Measurements from ENCODE around the gene SCAMP5. TPM values are rescaled to one million over a fixed set of nuclear protein-coding genes. Genes with fewer than 3 reads are reported as not detected.
A peak's percentile ranks its signal among the peaks of the same experiment; 100 is the strongest.

The SCAMP5 gene
- total and polyA plus RNA-seq, 2 donors = 2.3 to 8.4 TPM

DNA sequence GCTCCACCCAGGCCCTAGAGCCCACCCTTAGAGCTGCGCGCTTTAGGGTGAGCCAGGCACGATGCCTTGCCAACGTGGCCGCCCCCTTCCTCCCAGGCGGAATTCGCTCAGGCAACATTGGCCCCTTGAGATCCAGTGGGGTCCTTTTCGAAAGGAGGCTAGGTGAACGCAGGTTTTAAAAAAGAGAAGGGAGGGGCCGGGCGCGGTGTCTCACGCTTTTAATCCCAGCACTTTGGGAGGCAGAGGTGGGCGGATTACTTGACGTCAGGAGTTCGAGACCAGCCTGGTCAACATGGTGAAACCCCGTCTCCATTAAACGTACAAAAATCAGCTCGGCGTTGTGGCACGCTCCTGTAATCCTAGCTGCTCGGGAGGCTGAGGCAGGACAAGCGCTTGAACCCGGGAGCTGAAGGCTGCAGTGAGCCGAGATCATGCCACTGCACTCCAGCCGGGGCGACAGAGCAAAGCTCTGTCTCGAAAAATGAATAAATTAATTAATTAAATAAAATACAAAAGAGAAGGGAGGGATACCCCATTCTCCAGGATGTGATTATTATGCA lies 37.8 kb upstream of the SCAMP5 start:
- no peaks in the 10 kb centered on the region for H3K36me3 ChIP-seq (ENCODE audit: control insufficient read depth in 2 of 2, insufficient read depth in 2 of 2, low read length in 1 of 2)
- DNase-seq (ENCODE audit: low read depth in 6 of 9, low spot score in 9 of 9) = no peak
- H3K4me1 ChIP-seq (ENCODE audit: control insufficient read depth in 2 of 2, insufficient read depth in 2 of 2, low read length in 2 of 2) = peaks cover 13 to 39% of the 10 kb centered on the region in 2 donors
- peaks cover 0 to 1% of the 10 kb centered on the region in 2 donors for H3K9me3 ChIP-seq (ENCODE audit: control insufficient read depth in 2 of 2, insufficient read depth in 1 of 2, low read length in 1 of 2)
- H3K27me3 ChIP-seq (ENCODE audit: control insufficient read depth in 2 of 2, insufficient read depth in 1 of 2, low read length in 1 of 2) = peaks cover 46 to 76% of the 10 kb centered on the region in 2 donors
- peak overlapping the region; percentile 40 to 66 for H3K4me3 ChIP-seq (ENCODE audit: low read length in 2 of 2)
- peak overlapping the region in 1 of 2 donors; percentile 38 for H3K27ac ChIP-seq (ENCODE audit: low read depth in 1 of 2, low read length in 1 of 2)
- 7% methylated on average over 28 of the region's 28 CpGs for WGBS

- Histone ChIP-seq H3K27me3 (ENCODE audit: control insufficient read depth in 2 of 2, insufficient read depth in 1 of 2, low read length in 1 of 2) (peaks cover 46 to 84% of the 10 kb centered on the region in 2 donors), H3K9me3 (ENCODE audit: control insufficient read depth in 2 of 2, insufficient read depth in 1 of 2, low read length in 1 of 2) (peaks cover 0 to 1% of the 10 kb centered on the region in 2 donors), H3K36me3 (ENCODE audit: control insufficient read depth in 2 of 2, insufficient read depth in 2 of 2, low read length in 1 of 2) (no peaks in the 10 kb centered on the region), H3K27ac (ENCODE audit: low read depth in 1 of 2, low read length in 1 of 2) (no peak overlapping the region), H3K4me3 (ENCODE audit: low read length in 2 of 2) (no peak overlapping the region), H3K4me1 (ENCODE audit: control insufficient read depth in 2 of 2, insufficient read depth in 2 of 2, low read length in 2 of 2) (peaks cover 13 to 39% of the 10 kb centered on the region in 2 donors)
- WGBS = 7% methylated on average over 28 of the region's 28 CpGs
- no peak for DNase-seq (ENCODE audit: low read depth in 6 of 9, low spot score in 9 of 9)
These were observed 36.9 kb upstream of the SCAMP5 start for GRCh38 chr15:74958320-74958907.

GRCh38 chr15:74958908-74959585 lies 36.3 kb upstream of the SCAMP5 start:
- peaks cover 13 to 39% of the 10 kb centered on the region in 2 donors for H3K4me1 ChIP-seq (ENCODE audit: control insufficient read depth in 2 of 2, insufficient read depth in 2 of 2, low read length in 2 of 2)

GRCh38 chr15:74959586-74959939 lies 35.8 kb upstream of the SCAMP5 start:
- Histone ChIP-seq H3K27ac (ENCODE audit: low read depth in 1 of 2, low read length in 1 of 2) (no peak overlapping the region), H3K36me3 (ENCODE audit: control insufficient read depth in 2 of 2, insufficient read depth in 2 of 2, low read length in 1 of 2) (no peaks in the 10 kb centered on the region), H3K9me3 (ENCODE audit: control insufficient read depth in 2 of 2, insufficient read depth in 1 of 2, low read length in 1 of 2) (peaks cover 0 to 1% of the 10 kb centered on the region in 2 donors), H3K4me1 (ENCODE audit: control insufficient read depth in 2 of 2, insufficient read depth in 2 of 2, low read length in 2 of 2) (peaks cover 13 to 37% of the 10 kb centered on the region in 2 donors), H3K27me3 (ENCODE audit: control insufficient read depth in 2 of 2, insufficient read depth in 1 of 2, low read length in 1 of 2) (peaks cover 46 to 85% of the 10 kb centered on the region in 2 donors), H3K4me3 (ENCODE audit: low read length in 2 of 2) (no peak overlapping the region)
- no peak for DNase-seq (ENCODE audit: low read depth in 6 of 9, low spot score in 9 of 9)
- 18% methylated on average over 8 of the region's 8 CpGs for WGBS

More at GRCh38 chr15:74958908-74959585, 36.3 kb upstream of the SCAMP5 start:
- H3K9me3 ChIP-seq (ENCODE audit: control insufficient read depth in 2 of 2, insufficient read depth in 1 of 2, low read length in 1 of 2) = peaks cover 0 to 1% of the 10 kb centered on the region in 2 donors
- no peaks in the 10 kb centered on the region for H3K36me3 ChIP-seq (ENCODE audit: control insufficient read depth in 2 of 2, insufficient read depth in 2 of 2, low read length in 1 of 2)
- H3K27ac ChIP-seq (ENCODE audit: low read depth in 1 of 2, low read length in 1 of 2) = no peak overlapping the region
- 5% methylated on average over 47 of the region's 47 CpGs for WGBS
- peaks cover 46 to 85% of the 10 kb centered on the region in 2 donors for H3K27me3 ChIP-seq (ENCODE audit: control insufficient read depth in 2 of 2, insufficient read depth in 1 of 2, low read length in 1 of 2)
- peak overlapping the region in 1 of 2 donors; percentile 12 for H3K4me3 ChIP-seq (ENCODE audit: low read length in 2 of 2)
- DNase-seq (ENCODE audit: low read depth in 6 of 9, low spot score in 9 of 9) = no peak

- H3K36me3 ChIP-seq (ENCODE audit: control insufficient read depth in 2 of 2, insufficient read depth in 2 of 2, low read length in 1 of 2) = no peaks in the 10 kb centered on the region
- DNase-seq (ENCODE audit: low read depth in 6 of 9, low spot score in 9 of 9) = no peak
- H3K4me3 ChIP-seq (ENCODE audit: low read length in 2 of 2) = no peak overlapping the region
- H3K4me1 ChIP-seq (ENCODE audit: control insufficient read depth in 2 of 2, insufficient read depth in 2 of 2, low read length in 2 of 2) = peaks cover 13 to 31% of the 10 kb centered on the region in 2 donors
- no peak overlapping the region for H3K27ac ChIP-seq (ENCODE audit: low read depth in 1 of 2, low read length in 1 of 2)
- peaks cover 46 to 80% of the 10 kb centered on the region in 2 donors for H3K27me3 ChIP-seq (ENCODE audit: control insufficient read depth in 2 of 2, insufficient read depth in 1 of 2, low read length in 1 of 2)
- 97% methylated on average over 1 of the region's 1 CpG for WGBS
- H3K9me3 ChIP-seq (ENCODE audit: control insufficient read depth in 2 of 2, insufficient read depth in 1 of 2, low read length in 1 of 2) = peaks cover 0 to 1% of the 10 kb centered on the region in 2 donors
These were observed 35.1 kb upstream of the SCAMP5 start for GRCh38 chr15:74960286-74960685.

DNA sequence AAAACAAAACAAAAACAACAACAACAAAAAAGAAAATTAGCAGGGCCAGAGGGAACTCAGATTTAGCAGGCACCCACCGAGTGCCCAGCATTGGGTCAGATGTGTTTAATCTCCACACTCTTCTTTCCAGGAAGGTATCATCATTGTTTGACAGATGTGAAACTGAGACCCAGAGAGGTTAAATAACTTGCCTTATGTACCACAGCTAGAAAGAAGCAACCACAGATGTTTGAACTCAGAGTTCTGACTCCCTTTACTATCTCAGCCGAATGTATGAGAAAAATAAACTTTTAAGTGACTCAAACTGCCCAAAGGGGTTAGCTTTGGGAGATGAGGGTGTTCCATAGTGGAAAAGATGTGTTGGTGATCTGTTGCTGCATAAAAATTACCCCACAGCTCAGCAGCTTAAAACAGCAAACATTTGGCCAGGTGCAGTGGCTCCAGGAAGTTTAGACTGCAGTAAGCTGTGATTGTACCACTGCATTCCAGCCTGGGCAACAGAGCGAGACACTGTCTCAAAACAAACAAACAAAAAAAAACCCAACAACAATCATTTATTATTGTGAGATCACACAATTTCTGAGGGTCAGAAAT lies 34.3 kb upstream of the SCAMP5 start:
- peaks cover 43 to 72% of the 10 kb centered on the region in 2 donors for H3K27me3 ChIP-seq (ENCODE audit: control insufficient read depth in 2 of 2, insufficient read depth in 1 of 2, low read length in 1 of 2)
- no peak overlapping the region for H3K27ac ChIP-seq (ENCODE audit: low read depth in 1 of 2, low read length in 1 of 2)
- 72% methylated on average over 3 of the region's 3 CpGs for WGBS
- DNase-seq (ENCODE audit: low read depth in 6 of 9, low spot score in 9 of 9) = no peak
- no peaks in the 10 kb centered on the region for H3K36me3 ChIP-seq (ENCODE audit: control insufficient read depth in 2 of 2, insufficient read depth in 2 of 2, low read length in 1 of 2)
- no peak overlapping the region for H3K4me3 ChIP-seq (ENCODE audit: low read length in 2 of 2)
- H3K4me1 ChIP-seq (ENCODE audit: control insufficient read depth in 2 of 2, insufficient read depth in 2 of 2, low read length in 2 of 2) = peaks cover 11 to 23% of the 10 kb centered on the region in 2 donors
- H3K9me3 ChIP-seq (ENCODE audit: control insufficient read depth in 2 of 2, insufficient read depth in 1 of 2, low read length in 1 of 2) = no peaks in the 10 kb centered on the region

DNA sequence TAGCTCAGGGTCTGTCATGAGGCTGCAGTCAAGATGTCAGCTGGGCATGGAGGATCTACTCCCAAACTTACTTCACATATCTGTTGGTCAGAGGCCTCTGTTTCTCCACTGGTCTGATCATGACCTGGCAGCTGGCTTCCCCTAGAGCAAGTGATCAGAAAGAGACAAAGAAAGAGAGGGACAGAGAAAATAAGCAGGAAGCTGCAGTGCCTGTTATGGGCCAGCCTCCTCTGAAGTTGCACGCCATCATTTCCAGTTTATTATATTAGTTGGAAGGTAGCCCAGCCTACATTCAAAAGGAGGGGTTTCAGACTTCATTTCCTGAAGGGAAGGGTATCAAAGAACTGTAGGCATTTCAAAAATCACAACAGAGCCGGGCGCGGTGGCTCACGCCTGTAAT lies 33.7 kb upstream of the SCAMP5 start:
- no peak for DNase-seq (ENCODE audit: low read depth in 6 of 9, low spot score in 9 of 9)
- Histone ChIP-seq H3K4me3 (ENCODE audit: low read length in 2 of 2) (no peak overlapping the region), H3K4me1 (ENCODE audit: control insufficient read depth in 2 of 2, insufficient read depth in 2 of 2, low read length in 2 of 2) (peaks cover 6 to 22% of the 10 kb centered on the region in 2 donors), H3K27me3 (ENCODE audit: control insufficient read depth in 2 of 2, insufficient read depth in 1 of 2, low read length in 1 of 2) (peaks cover 39 to 68% of the 10 kb centered on the region in 2 donors), H3K27ac (ENCODE audit: low read depth in 1 of 2, low read length in 1 of 2) (no peak overlapping the region), H3K9me3 (ENCODE audit: control insufficient read depth in 2 of 2, insufficient read depth in 1 of 2, low read length in 1 of 2) (no peaks in the 10 kb centered on the region), H3K36me3 (ENCODE audit: control insufficient read depth in 2 of 2, insufficient read depth in 2 of 2, low read length in 1 of 2) (no peaks in the 10 kb centered on the region)
- WGBS = 93% methylated on average over 5 of the region's 5 CpGs

DNA sequence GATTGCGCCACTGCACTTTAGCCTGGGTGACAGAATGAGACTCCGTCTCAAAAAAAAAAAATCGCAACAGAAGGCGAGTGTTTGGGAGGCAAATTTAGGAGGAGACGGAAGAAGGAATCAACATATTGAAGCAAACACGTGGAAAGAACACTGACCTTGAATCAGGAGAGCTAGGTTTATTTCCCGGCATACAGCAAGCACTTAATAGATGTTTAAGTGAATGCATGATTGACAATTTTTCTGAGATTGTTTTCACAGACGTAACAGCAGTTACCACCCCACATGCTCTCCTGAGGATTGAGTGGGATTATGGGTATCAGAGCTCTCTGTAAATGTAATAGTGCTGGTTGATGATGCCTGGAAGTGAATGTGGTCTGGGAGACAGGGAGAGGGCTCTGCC lies 33.1 kb upstream of the SCAMP5 start:
- no peaks in the 10 kb centered on the region for H3K9me3 ChIP-seq (ENCODE audit: control insufficient read depth in 2 of 2, insufficient read depth in 1 of 2, low read length in 1 of 2)
- peaks cover 35 to 62% of the 10 kb centered on the region in 2 donors for H3K27me3 ChIP-seq (ENCODE audit: control insufficient read depth in 2 of 2, insufficient read depth in 1 of 2, low read length in 1 of 2)
- DNase-seq (ENCODE audit: low read depth in 6 of 9, low spot score in 9 of 9) = no peak
- H3K36me3 ChIP-seq (ENCODE audit: control insufficient read depth in 2 of 2, insufficient read depth in 2 of 2, low read length in 1 of 2) = no peaks in the 10 kb centered on the region
- H3K4me1 ChIP-seq (ENCODE audit: control insufficient read depth in 2 of 2, insufficient read depth in 2 of 2, low read length in 2 of 2) = peaks cover 3 to 17% of the 10 kb centered on the region in 2 donors
- no peak overlapping the region for H3K4me3 ChIP-seq (ENCODE audit: low read length in 2 of 2)
- WGBS = 97% methylated on average over 8 of the region's 8 CpGs
- H3K27ac ChIP-seq (ENCODE audit: low read depth in 1 of 2, low read length in 1 of 2) = no peak overlapping the region

DNA sequence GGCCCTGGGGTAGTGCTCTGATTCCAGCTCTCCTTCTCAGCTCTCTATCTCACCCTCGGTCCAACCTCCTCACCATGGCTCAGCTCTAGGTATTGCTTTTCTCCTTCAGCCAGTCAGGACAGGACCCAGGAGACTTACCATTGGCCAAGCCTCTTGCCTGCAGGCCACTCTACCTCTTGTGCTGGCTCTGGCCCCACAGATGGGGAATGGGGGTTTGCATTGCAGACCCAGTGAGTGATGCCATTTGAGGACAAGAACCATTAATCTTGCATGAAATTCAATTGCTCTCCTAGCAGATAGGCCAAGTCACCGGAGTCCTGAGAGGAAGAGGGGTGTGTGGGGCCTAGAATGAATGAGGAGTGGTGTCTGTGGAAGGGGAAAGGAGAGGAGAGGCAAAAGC lies 32.7 kb upstream of the SCAMP5 start:
- peaks cover 30 to 57% of the 10 kb centered on the region in 2 donors for H3K27me3 ChIP-seq (ENCODE audit: control insufficient read depth in 2 of 2, insufficient read depth in 1 of 2, low read length in 1 of 2)
- no peak overlapping the region for H3K27ac ChIP-seq (ENCODE audit: low read depth in 1 of 2, low read length in 1 of 2)
- WGBS = 68% methylated on average over 2 of the region's 2 CpGs
- DNase-seq (ENCODE audit: low read depth in 6 of 9, low spot score in 9 of 9) = no peak
- H3K36me3 ChIP-seq (ENCODE audit: control insufficient read depth in 2 of 2, insufficient read depth in 2 of 2, low read length in 1 of 2) = no peaks in the 10 kb centered on the region
- no peak overlapping the region for H3K4me3 ChIP-seq (ENCODE audit: low read length in 2 of 2)
- no peaks in the 10 kb centered on the region for H3K9me3 ChIP-seq (ENCODE audit: control insufficient read depth in 2 of 2, insufficient read depth in 1 of 2, low read length in 1 of 2)
- peaks cover 0 to 12% of the 10 kb centered on the region in 2 donors for H3K4me1 ChIP-seq (ENCODE audit: control insufficient read depth in 2 of 2, insufficient read depth in 2 of 2, low read length in 2 of 2)

All from thymus (tissue), 11 donors.